GM19238 (cell line): Measurements from ENCODE around the gene JARID2.

Source experiments
- DNase-seq: peaks from one replicate; pipeline ENCODE4 v3.0.0; 2011; ENCODE audit warnings: low spot score; ENCODE audit not compliant: insufficient read length

The JARID2 gene

GRCh38 chr6:15516378-15516777 is 270.5 kb downstream of the JARID2 start:
- no peak for DNase-seq

GRCh38 chr6:15516923-15517560 is 271.2 kb downstream of the JARID2 start:
- DNase-seq: no peak

- DNase-seq: no peak
Observed at GRCh38 chr6:15517600-15517999, 271.7 kb downstream of the JARID2 start.

- DNase-seq: no peak
Observed at GRCh38 chr6:15518057-15518456, 272.2 kb downstream of the JARID2 start.

- DNase-seq: no peak
Observed at GRCh38 chr6:15518878-15519277, 273.0 kb downstream of the JARID2 start.

- DNase-seq: no peak
Observed at GRCh38 chr6:15519681-15520080, 273.8 kb downstream of the JARID2 start.

- DNase-seq: no peak
Observed at GRCh38 chr6:15520626-15521203, 274.8 kb downstream of the JARID2 start.

GRCh38 chr6:15521582-15521981 is 275.7 kb downstream of the JARID2 start:
- no peak for DNase-seq

- DNase-seq: no peak
Observed at GRCh38 chr6:15522026-15522425, 276.2 kb downstream of the JARID2 start.

- DNase-seq: no peak
Observed at GRCh38 chr6:15522427-15522826, 276.6 kb downstream of the JARID2 start.

- no peak for DNase-seq
Observed at GRCh38 chr6:15522856-15523529, 277.1 kb downstream of the JARID2 start.

GRCh38 chr6:15523679-15524630 is 278.1 kb downstream of the JARID2 start:
- no peak for DNase-seq

- no peak for DNase-seq
Observed at GRCh38 chr6:15524861-15525401, 279.1 kb downstream of the JARID2 start.

- no peak for DNase-seq
Observed at GRCh38 chr6:15526212-15526701, 280.4 kb downstream of the JARID2 start.

GRCh38 chr6:15527838-15528617 is 282.2 kb downstream of the JARID2 start:
- DNase-seq: no peak

GRCh38 chr6:15528870-15529269 is 283.0 kb downstream of the JARID2 start:
- DNase-seq: no peak

- no peak for DNase-seq
Observed at GRCh38 chr6:15530411-15530810, 284.5 kb downstream of the JARID2 start.

GRCh38 chr6:15531973-15532372 is 286.1 kb downstream of the JARID2 start:
- no peak for DNase-seq

- no peak for DNase-seq
Observed at GRCh38 chr6:15533379-15534026, 287.6 kb downstream of the JARID2 start.

GRCh38 chr6:15534974-15535373 is 289.1 kb downstream of the JARID2 start:
- DNase-seq: no peak
